Activated naive CD8-positive, alpha-beta T cell treated with anti-CD3 and anti-CD28 coated beads for 36 hours (primary cell): Measurements from ENCODE around the gene ZNF789. TPM values are rescaled to one million over a fixed set of nuclear protein-coding genes. Genes with fewer than 3 reads are reported as not detected.
"Not testable (repeated sequence)": the region's sequence is repeated elsewhere in the genome, so short reads cannot be mapped to it uniquely, and the experiment has no call there.

ENCODE experiments used
- DNase-seq: peaks from one replicate; pipeline ENCODE4 v3.0.0; 2021
- H3K27ac Mint-ChIP-seq: one replicate; pipeline ENCODE4 v1.8.0; 2022; ENCODE audit warnings: mild to moderate bottlenecking, moderate library complexity, mixed read lengths
- H3K27me3 Mint-ChIP-seq: one replicate; pipeline ENCODE4 v1.8.0; 2022; ENCODE audit warnings: mild to moderate bottlenecking, mixed read lengths
- H3K36me3 Mint-ChIP-seq: one replicate; pipeline ENCODE4 v1.8.0; 2021; ENCODE audit warnings: mild to moderate bottlenecking, mixed read lengths
- H3K4me1 Mint-ChIP-seq: one replicate; pipeline ENCODE4 v1.8.0; 2021; ENCODE audit warnings: mixed read lengths
- H3K4me3 Mint-ChIP-seq: one replicate; pipeline ENCODE4 v1.8.0; 2022; ENCODE audit warnings: mild to moderate bottlenecking, moderate library complexity, mixed read lengths
- H3K9me3 Mint-ChIP-seq: one replicate; pipeline ENCODE4 v1.8.0; 2022; ENCODE audit warnings: mixed read lengths
- total RNA-seq, 2 experiments: library from RNA; stranded (reverse); gene quantifications; one replicate each; pipeline ENCODE4 v1.2.3, GENCODE V29; 2021

ZNF789 gene
- total RNA-seq, result 10 to 100 TPM; 12.6 to 14.8 TPM

DNA sequence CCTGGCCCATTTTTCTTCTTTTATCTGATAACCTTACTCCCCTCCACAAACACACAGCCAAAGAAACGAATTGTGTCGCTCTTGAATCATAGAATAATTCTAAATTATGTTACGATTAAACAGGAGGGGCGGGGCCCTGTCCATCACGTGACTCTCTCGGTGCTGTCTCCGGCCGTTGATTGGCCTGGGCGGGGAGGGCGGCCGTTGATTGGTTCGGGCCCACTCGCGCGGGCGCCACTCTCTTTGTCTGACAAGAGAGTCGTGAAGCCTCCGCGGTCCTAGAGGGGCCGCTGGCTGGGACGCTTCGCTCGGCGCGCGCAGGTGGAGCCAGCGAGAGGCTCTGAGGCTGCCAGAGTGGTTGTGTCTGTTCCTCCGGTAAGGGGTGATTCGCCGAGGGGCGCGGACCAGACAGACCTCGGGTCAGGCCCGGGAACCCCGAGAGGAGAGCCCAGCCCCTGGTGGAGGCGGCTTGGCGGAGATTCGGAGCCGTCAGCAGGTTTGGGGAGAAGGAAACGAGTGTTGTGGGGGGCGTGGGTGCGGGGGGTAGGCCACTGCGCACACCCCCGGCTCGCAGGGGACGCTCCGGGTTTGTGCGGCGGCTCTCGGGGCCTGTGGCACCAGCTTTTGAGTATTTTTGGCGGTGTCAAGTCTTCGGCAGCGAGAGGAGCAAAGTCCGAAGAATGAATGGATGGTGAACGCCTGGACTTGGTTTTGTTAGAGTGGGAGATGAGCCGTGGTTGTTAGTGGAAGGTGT lies at the start of gene ZNF789:
Gene ZNF789 (plus strand): TSS at position 330 of the 754 bp plus-strand sequence. CDS start 3,567 bp downstream, outside the sequence.
- Mint-ChIP-seq H3K4me1 (peaks cover 22% of the 10 kb centered on the region), H3K27me3 (no peaks in the 10 kb centered on the region), H3K4me3 (peak within 1 kb of the TSS; percentile 99), H3K36me3 (peaks cover 16% of the 10 kb centered on the region), H3K27ac (peak within 1 kb of the TSS; percentile 95), H3K9me3 (no peaks in the 10 kb centered on the region)
- DNase-seq, result peak; percentile 98

DNA sequence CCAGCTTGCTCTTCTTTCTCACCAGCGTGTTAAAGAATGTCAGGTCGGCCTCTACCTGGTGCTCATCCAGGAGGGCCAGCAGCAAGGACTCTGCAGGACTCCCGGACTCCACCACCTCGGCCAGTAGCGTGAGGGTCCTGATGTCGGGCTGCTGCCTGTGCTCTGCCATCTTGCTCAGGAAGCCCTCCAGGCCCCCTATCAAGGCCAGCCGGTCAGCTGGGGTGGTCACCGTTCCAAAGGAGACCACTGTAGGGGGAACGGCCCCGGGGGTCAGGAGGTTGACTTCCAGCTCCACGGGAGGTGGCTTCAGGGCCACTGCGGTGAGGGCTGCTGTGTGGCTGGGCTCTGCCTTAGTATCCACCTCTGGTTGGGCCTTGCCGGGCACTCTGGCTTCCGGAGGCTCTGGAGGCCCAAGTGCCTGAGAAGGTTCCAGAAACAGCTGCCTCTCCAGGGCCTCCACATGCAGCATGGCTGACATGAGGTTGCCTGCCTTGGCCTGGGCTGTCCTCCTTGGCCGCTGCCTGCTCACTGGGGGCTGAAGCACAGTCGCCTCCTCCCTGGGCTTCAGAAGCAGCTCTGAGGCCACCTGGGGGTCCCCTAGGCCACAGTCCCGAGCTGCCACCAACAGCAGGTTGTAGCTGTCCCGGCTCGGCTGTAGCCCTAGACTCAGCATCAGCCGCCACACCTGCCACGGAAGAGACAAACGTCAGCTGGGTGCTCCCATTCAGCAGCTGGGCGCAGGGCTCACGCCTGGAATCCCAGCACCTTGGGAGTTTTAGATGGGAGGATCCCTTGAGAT lies 47.6 kb upstream of the ZNF789 start:
- no peaks in the 10 kb centered on the region for H3K9me3 Mint-ChIP-seq
- no peak overlapping the region for H3K4me3 Mint-ChIP-seq
- peaks cover 2% of the 10 kb centered on the region for H3K4me1 Mint-ChIP-seq
- DNase-seq, result no peak
- H3K36me3 Mint-ChIP-seq, result peaks cover 7% of the 10 kb centered on the region
- no peak overlapping the region for H3K27ac Mint-ChIP-seq
- H3K27me3 Mint-ChIP-seq, result no peaks in the 10 kb centered on the region

DNA sequence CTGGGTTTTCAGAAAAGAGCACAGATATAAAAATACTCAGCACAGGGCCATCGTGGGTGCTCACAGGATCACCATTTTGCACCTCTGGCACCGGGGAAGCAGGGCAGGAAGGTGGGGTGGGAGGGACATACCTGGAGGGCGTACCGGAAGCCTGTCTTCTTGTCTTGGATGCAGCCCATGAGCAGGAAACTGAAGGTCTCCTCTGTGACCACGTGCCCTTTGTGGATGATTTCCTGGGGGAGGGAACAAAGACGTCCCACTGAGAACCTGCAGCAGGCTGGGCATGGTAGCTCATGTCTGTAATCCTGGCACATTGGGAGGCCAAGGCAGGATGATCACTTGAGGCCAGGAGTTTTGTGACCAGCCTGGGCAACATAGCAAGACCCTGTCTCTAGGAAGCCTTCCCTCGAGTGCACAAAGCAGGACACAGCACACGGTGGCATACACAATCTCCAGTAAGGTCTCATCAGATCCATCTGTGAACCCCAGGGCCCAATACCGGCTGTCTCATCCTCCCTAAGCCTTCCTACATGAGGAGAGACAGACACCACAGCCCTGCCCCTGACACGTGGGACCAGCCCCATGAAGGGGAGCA lies 43.6 kb upstream of the ZNF789 start:
- no peaks in the 10 kb centered on the region for H3K9me3 Mint-ChIP-seq
- no peak for DNase-seq
- H3K4me3 Mint-ChIP-seq, result no peak overlapping the region
- peak overlapping the region; percentile 38 for H3K27ac Mint-ChIP-seq
- peaks cover 2% of the 10 kb centered on the region for H3K4me1 Mint-ChIP-seq
- peaks cover 7% of the 10 kb centered on the region for H3K36me3 Mint-ChIP-seq
- H3K27me3 Mint-ChIP-seq, result no peaks in the 10 kb centered on the region

DNA sequence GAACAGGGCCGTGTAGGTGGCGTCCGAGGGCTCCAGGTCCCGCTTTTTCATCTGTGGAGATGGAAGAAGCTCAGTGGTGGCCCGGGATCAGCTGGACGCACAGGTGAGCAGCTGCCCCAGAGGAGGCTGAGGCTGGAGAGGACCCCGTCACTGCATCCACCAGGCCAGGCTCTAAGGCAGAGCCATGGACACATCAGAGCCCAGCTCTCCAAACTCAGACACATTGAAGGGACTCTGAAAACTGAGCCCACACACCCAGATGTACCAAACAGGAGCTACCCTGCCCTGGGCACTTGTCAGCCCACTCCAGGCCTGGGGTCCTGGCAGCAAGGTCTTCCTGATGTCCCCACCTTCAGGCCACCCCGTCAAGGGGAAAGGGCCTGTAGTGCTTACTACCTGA lies 42.9 kb upstream of the ZNF789 start:
- Mint-ChIP-seq H3K4me3 (no peak overlapping the region), H3K27ac (no peak overlapping the region), H3K27me3 (no peaks in the 10 kb centered on the region), H3K9me3 (no peaks in the 10 kb centered on the region), H3K4me1 (peaks cover 2% of the 10 kb centered on the region), H3K36me3 (peaks cover 2% of the 10 kb centered on the region)
- DNase-seq, result no peak

DNA sequence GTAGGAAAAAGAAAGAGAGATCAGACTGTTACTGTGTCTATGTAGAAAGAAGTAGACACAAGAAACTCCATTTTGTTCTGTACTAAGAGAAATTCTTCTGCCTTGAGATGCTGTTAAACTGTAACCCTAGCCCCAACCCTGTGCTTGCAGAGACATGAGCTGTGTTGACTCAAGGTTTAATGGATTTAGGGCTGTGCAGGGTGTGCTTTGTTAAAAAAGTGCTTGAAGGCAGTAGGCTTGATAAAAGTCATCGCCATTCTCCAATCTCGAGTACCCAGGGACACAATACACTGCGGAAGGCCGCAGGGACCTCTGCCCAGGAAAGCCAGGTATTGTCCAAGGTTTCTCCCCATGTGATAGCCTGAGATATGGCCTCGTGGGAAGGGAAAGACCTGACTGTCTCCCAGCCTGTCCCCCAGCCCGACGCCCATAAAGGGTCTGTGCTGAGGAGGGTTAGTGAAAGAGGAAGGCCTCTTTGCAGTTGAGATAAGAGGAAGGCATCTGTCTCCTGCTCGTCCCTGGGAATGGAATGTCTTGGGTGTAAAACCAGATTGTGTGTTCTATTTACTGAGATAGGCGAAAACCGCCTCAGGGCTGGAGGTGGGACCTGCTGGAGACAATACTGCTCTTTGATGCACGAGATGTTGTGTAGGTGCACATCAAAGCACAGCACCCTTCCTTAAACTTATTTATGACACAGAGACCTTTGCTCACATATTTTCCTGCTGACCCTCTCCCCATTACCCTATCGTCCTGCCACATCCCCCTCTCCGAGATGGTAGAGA lies 40.7 kb upstream of the ZNF789 start:
- not testable (repeated sequence) for H3K27ac Mint-ChIP-seq, H3K4me1 Mint-ChIP-seq, H3K9me3 Mint-ChIP-seq, DNase-seq, H3K36me3 Mint-ChIP-seq, H3K27me3 Mint-ChIP-seq, H3K4me3 Mint-ChIP-seq

DNA sequence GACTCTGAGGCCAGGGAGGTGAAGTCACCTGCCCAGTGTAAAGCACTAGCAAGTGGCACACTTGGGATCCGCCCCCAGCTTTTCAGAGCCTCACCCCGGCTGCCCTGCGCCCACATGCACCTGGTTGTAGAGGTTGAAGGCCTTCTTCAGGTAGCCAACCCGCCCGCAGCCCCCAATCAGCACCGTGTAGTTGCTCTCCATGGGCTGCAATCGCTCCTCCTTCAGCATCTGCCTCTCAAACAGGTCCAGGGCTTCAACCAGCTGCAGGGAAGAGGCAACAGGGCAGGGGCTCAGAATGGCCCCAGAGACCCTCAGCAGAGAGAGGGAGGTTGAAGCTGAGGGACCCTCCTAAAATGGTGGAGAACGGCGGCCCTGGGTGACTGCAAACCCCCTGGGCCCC lies 39.5 kb upstream of the ZNF789 start:
- Mint-ChIP-seq H3K27ac (no peak overlapping the region), H3K4me3 (no peak overlapping the region), H3K9me3 (no peaks in the 10 kb centered on the region), H3K4me1 (peaks cover 10% of the 10 kb centered on the region), H3K27me3 (no peaks in the 10 kb centered on the region), H3K36me3 (peaks cover 1% of the 10 kb centered on the region)
- DNase-seq, result no peak

DNA sequence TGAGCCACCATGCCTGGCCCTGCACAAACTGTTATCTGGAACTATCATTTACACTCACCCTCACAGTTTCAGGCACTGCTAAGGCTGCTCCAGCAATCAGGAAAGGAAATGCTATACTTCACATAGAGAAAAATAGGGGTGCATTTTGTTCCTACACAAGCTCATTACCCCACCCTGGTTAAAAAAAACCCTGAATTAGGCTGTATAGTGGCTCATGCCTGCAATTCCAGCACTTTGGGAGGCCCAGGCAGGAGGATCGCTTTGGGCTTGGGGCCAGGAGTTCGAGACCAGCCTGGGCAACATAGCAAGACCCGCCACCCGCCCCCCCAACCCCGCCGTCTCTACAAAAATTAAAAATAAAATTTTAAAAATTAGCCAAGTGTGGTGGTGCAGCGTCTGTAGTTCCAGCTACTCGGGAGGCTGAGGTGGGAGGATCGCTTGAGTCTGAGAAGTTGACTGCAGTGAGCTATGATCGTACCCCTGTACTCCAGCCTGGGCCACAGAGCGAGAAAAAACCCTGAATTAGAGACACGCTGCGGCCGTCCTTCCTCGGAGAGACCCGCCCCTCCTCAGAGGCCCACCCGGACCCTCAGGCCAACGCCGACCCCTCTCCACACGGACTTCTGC lies 34.6 kb upstream of the ZNF789 start:
- Mint-ChIP-seq H3K36me3 (peaks cover 16% of the 10 kb centered on the region), H3K4me1 (peaks cover 28% of the 10 kb centered on the region), H3K9me3 (no peaks in the 10 kb centered on the region), H3K27me3 (no peaks in the 10 kb centered on the region), H3K4me3 (peak overlapping the region; percentile 99), H3K27ac (peak overlapping the region; percentile 97)
- no peak for DNase-seq

DNA sequence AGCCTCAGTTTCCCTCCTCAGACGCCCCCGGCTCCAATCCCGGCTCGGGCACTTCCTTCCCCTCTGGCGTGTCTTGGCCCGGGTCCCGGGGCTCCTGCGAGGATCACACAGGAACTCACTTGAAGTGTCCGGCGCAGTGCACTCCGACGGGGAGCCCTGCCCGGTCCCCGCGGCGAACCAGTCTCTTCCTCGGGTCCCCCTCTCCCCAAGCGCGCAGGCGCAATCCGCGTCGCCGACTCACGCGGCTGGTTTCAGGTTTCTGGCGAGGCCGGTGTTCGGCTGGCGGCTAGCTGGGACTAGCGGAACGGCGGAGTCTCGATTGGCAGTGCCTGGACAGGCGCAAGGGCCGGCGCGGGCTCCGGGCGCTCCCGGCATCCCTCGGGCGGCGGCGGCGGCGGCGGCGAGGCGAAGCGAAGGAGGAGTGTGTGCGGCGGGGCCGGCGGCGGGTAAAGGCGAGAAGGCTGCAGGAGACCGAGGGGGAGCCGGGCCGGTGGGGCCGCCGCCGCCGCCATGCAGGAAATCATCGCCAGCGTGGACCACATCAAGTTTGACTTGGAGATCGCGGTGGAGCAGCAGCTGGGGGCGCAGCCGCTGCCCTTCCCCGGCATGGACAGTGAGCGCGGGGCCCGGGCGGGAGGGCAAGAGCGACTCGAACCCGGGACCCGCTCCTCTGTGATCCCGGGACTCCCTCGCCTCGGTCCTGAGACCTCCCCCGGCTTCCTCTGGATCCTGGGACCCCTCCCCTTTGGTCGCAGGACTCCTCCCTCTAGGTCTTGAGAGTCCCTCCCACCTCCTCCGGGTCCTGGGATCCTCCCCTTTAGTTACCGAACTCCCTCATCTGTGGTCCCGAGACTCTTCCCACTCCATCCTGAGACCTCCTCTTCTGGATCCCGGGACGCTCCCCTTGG lies 33.9 kb upstream of the ZNF789 start, which contains the start of the genes CPSF4 and PTCD1:
Gene CPSF4 (plus strand): TSS at position 371 of the 908 bp plus-strand sequence. CDS start 140 bp downstream, at position 511.
Gene PTCD1 (minus strand): TSS at position 226 of the 908 bp plus-strand sequence. CDS start 3,556 bp downstream, outside the sequence.
- Mint-ChIP-seq H3K4me3 (peak within 1 kb of the TSS; percentile 99), H3K4me1 (peaks cover 32% of the 10 kb centered on the region), H3K36me3 (peaks cover 19% of the 10 kb centered on the region), H3K9me3 (no peaks in the 10 kb centered on the region), H3K27me3 (no peaks in the 10 kb centered on the region), H3K27ac (peak within 1 kb of the TSS; percentile 97)
- peak; percentile 96 for DNase-seq

DNA sequence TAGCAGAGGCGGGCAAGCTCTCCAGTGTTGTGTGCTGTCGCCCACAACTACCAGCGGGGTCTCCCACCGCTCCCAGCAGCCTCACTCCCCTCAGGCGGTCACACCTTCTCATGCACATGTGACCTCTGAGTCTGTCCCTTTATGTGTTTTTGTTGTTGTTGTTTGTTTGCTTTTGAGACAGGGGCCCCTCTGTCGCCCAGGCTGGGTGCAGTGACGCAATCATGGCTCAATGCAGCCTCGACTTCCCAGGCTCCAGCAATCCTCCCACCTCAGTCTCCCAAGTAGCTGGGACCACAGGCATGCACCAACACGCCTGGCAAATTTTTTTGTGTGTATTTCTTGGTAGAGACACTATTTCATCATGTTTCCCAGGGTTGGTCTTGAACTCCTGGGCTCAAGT lies 32.5 kb upstream of the ZNF789 start:
- Mint-ChIP-seq H3K4me1 (peaks cover 32% of the 10 kb centered on the region), H3K27me3 (no peaks in the 10 kb centered on the region), H3K4me3 (peak overlapping the region; percentile 99), H3K36me3 (peaks cover 23% of the 10 kb centered on the region), H3K9me3 (no peaks in the 10 kb centered on the region), H3K27ac (no peak overlapping the region)
- DNase-seq, result no peak

DNA sequence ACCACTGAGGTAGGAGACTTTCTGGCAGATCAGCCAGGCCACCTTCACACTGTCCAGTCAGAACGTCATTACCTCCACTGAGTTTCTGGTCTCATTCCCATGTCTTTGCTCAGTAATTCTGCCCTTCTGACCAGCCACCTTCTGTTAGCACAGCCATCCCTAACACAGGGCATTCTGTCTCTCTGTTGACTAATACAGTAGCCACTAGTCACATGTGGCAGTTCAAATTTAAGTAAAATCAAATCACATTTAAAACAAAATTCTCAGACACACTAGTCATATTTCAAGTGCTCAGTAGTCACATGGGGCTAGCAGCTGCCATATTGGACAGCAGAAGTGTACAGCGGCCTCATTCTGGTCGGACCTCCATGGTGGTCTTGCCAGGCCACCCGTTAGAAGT lies 26.6 kb upstream of the ZNF789 start:
- H3K27me3 Mint-ChIP-seq, result no peaks in the 10 kb centered on the region
- H3K4me1 Mint-ChIP-seq, result peaks cover 12% of the 10 kb centered on the region
- no peak overlapping the region for H3K4me3 Mint-ChIP-seq
- no peaks in the 10 kb centered on the region for H3K9me3 Mint-ChIP-seq
- H3K27ac Mint-ChIP-seq, result no peak overlapping the region
- H3K36me3 Mint-ChIP-seq, result peaks cover 32% of the 10 kb centered on the region
- no peak for DNase-seq

DNA sequence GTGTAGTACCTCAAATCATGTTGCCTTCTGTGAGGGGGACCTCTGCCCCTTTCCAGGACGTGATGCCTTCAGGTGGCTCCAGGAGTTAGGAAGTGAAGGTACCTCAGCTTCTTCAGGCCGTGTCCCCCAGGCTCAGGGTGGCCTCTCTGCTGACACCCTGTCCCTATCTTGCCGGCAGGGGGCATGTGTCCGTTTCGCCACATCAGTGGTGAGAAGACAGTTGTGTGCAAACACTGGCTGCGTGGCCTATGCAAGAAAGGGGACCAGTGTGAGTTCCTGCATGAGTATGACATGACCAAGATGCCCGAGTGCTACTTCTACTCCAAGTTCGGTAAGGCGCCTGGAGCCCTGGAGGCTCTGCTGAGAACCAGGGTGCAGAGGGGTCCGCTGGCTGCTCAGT lies 24.7 kb upstream of the ZNF789 start:
- Mint-ChIP-seq H3K4me3 (no peak overlapping the region), H3K27me3 (no peaks in the 10 kb centered on the region), H3K9me3 (no peaks in the 10 kb centered on the region), H3K4me1 (peaks cover 5% of the 10 kb centered on the region), H3K36me3 (peaks cover 25% of the 10 kb centered on the region), H3K27ac (no peak overlapping the region)
- DNase-seq, result no peak

DNA sequence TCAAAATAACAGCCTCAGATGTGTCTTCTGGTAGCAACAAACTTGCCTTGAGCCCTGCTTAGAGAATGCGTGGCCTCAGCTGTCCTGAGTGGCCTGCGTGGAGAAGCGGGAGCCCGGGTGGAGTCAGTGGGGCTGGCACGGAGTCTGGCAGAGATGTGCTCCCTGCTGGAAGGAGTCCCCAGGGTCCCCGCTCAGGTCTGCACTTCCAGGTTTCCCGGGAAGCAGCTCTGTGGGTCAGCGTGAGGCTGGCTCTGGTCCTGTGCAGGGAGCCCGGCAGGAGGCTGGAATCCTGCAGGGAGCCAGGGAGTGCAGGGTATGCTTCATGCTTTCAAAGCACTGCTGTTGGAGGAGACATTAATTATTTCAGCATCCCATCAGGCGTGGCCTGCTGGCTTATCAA lies 23.8 kb upstream of the ZNF789 start:
- H3K4me1 Mint-ChIP-seq, result no peaks in the 10 kb centered on the region
- no peak overlapping the region for H3K4me3 Mint-ChIP-seq
- H3K27ac Mint-ChIP-seq, result no peak overlapping the region
- no peak for DNase-seq
- no peaks in the 10 kb centered on the region for H3K9me3 Mint-ChIP-seq
- H3K36me3 Mint-ChIP-seq, result peaks cover 24% of the 10 kb centered on the region
- H3K27me3 Mint-ChIP-seq, result no peaks in the 10 kb centered on the region

DNA sequence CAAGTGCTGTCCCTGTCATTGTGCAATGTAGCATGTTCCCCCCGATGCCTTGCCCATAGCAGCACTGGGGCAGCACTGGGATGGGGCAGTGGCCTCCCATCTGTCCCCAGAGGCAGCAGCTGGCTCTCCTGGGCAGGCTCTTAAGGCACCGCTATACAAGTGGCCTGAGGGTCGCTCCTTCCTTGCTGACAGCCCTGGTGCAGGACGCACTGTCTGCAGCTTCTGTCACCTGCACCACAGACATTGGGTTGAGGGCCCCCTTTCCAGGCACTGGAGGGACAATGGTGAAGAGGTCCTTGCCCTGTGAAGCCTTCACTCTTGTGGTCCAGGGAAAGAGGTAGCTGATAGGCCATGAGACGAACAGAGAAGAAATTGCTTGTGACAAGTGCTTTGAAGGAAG lies 23.4 kb upstream of the ZNF789 start:
- H3K27ac Mint-ChIP-seq, result no peak overlapping the region
- no peak overlapping the region for H3K4me3 Mint-ChIP-seq
- no peaks in the 10 kb centered on the region for H3K9me3 Mint-ChIP-seq
- H3K36me3 Mint-ChIP-seq, result peaks cover 28% of the 10 kb centered on the region
- no peaks in the 10 kb centered on the region for H3K27me3 Mint-ChIP-seq
- no peak for DNase-seq
- H3K4me1 Mint-ChIP-seq, result no peaks in the 10 kb centered on the region
